Neuronal stem cell (in vitro differentiated cells): Measurements from ENCODE around the gene TMCO6.
A peak's percentile ranks its signal among the peaks of the same experiment; 100 is the strongest.

Experiments used
- DNase-seq: peaks from one replicate; pipeline ENCODE4 v3.0.0-alpha.2; 2013; ENCODE audit warnings: low spot score
- H2AFZ ChIP-seq: one replicate; pipeline ENCODE4 v1.6.1; 2013; ENCODE audit warnings: mild to moderate bottlenecking, low read length, inconsistent platforms
- H2AK5ac ChIP-seq: 2 replicates; pipeline ENCODE4 v1.6.1; 2013; ENCODE audit warnings: low read depth, mild to moderate bottlenecking, inconsistent platforms, low read length, moderate library complexity, mixed read lengths
- H2BK120ac ChIP-seq: 2 replicates; pipeline ENCODE4 v1.6.1; 2013; ENCODE audit warnings: low read depth, mild to moderate bottlenecking, inconsistent platforms, low read length, moderate library complexity, mixed read lengths
- H2BK12ac ChIP-seq: one replicate; pipeline ENCODE4 v1.6.1; 2013; ENCODE audit warnings: low read length, inconsistent platforms
- H2BK15ac ChIP-seq: 2 replicates; pipeline ENCODE4 v1.6.1; 2013; ENCODE audit warnings: mild to moderate bottlenecking, low read length, inconsistent platforms, mixed read lengths
- H2BK5ac ChIP-seq: one replicate; pipeline ENCODE4 v1.6.1; 2013; ENCODE audit warnings: inconsistent platforms, mild to moderate bottlenecking, low read length, moderate library complexity
- H3K14ac ChIP-seq: one replicate; pipeline ENCODE4 v1.6.1; 2013; ENCODE audit warnings: low read length, inconsistent platforms
- H3K18ac ChIP-seq: 2 replicates; pipeline ENCODE4 v1.6.1; 2013; ENCODE audit warnings: low read length, inconsistent platforms
- H3K23ac ChIP-seq: 2 replicates; pipeline ENCODE4 v1.6.1; 2013; ENCODE audit warnings: low read depth, mild to moderate bottlenecking, mixed read lengths, low read length, inconsistent platforms; ENCODE audit not compliant: poor library complexity
- H3K27ac ChIP-seq: replicated peaks from 3 replicates; pipeline ENCODE4 v1.5.1; 2013; ENCODE audit warnings: low read length, inconsistent platforms
- H3K27me3 ChIP-seq, 3 experiments: 2 replicates each; pipeline ENCODE4 v1.6.1; 2013; ENCODE audit warnings: low read length in 3 of 3, mild to moderate bottlenecking in 2 of 3, inconsistent platforms in 1 of 3, low read depth in 1 of 3, mixed read lengths in 1 of 3, moderate library complexity in 1 of 3; ENCODE audit not compliant: control insufficient read depth in 3 of 3, insufficient read depth in 3 of 3
- H3K36me3 ChIP-seq, 2 donors: replicated peaks in 1 of 2; 2 replicates each; pipeline ENCODE4 v1.6.1; 2013; ENCODE audit warnings: low read length in 2 of 2; ENCODE audit not compliant: control insufficient read depth in 2 of 2, insufficient read depth in 2 of 2
- H3K4ac ChIP-seq: 2 replicates; pipeline ENCODE4 v1.6.1; 2013; ENCODE audit warnings: inconsistent platforms, mild to moderate bottlenecking, low read length, moderate library complexity
- H3K4me1 ChIP-seq, 2 donors: 1 replicate in 1 of 2; 2 replicates in 1 of 2; pipeline ENCODE4 v1.6.1; 2013; ENCODE audit warnings: low read length in 2 of 2, low read depth in 1 of 2; ENCODE audit not compliant: control insufficient read depth in 2 of 2, insufficient read depth in 1 of 2
- H3K4me2 ChIP-seq: one replicate; pipeline ENCODE4 v1.6.1; 2013; ENCODE audit warnings: mild to moderate bottlenecking, low read length, inconsistent platforms; ENCODE audit not compliant: insufficient read depth, poor library complexity, severe bottlenecking
- H3K4me3 ChIP-seq, 2 donors: 2 replicates each; pipeline ENCODE4 v1.5.1; 2013; ENCODE audit warnings: low read length in 2 of 2, mild to moderate bottlenecking in 2 of 2, inconsistent platforms in 1 of 2, moderate library complexity in 1 of 2
- H3K79me1 ChIP-seq: one replicate; pipeline ENCODE4 v1.6.1; 2013; ENCODE audit warnings: low read depth, mild to moderate bottlenecking, inconsistent platforms, low read length, moderate library complexity
- H3K9ac ChIP-seq: one replicate; pipeline ENCODE4 v1.6.1; 2013; ENCODE audit warnings: mild to moderate bottlenecking, low read depth, low read length, inconsistent platforms; ENCODE audit not compliant: poor library complexity
- H3K9me3 ChIP-seq, 2 donors: replicated peaks in 1 of 2; 2 replicates each; pipeline versions ENCODE3 to v1.6.1; 2013; ENCODE audit warnings: low read length in 2 of 2, mild to moderate bottlenecking in 2 of 2, inconsistent platforms in 1 of 2, low read depth in 1 of 2, mixed read lengths in 1 of 2, moderate library complexity in 1 of 2; ENCODE audit not compliant: control insufficient read depth in 2 of 2, insufficient read depth in 1 of 2
- H4K8ac ChIP-seq: one replicate; pipeline ENCODE4 v1.6.1; 2013; ENCODE audit warnings: low read depth, mild to moderate bottlenecking, inconsistent platforms, low read length, moderate library complexity
- H4K91ac ChIP-seq: one replicate; pipeline ENCODE4 v1.6.1; 2013; ENCODE audit warnings: low read length, low read depth, mild to moderate bottlenecking, inconsistent platforms; ENCODE audit not compliant: poor library complexity
- WGBS, 2 donors: extraction: QIAGEN DNeasy Blood & Tissue Kit; methylation state at CpG; one replicate each; pipeline ENCODE4 v1.1.7; 2013; ENCODE audit warnings: missing lambda C conversion rate in 2 of 2, mixed read lengths in 1 of 2; ENCODE audit not compliant: insufficient read length in 2 of 2, insufficient replicate concordance in 1 of 2; ENCODE audit errors: extremely low coverage in 2 of 2; 5-methylcytosine and 5-hydroxymethylcytosine counted together

TMCO6 gene

DNA sequence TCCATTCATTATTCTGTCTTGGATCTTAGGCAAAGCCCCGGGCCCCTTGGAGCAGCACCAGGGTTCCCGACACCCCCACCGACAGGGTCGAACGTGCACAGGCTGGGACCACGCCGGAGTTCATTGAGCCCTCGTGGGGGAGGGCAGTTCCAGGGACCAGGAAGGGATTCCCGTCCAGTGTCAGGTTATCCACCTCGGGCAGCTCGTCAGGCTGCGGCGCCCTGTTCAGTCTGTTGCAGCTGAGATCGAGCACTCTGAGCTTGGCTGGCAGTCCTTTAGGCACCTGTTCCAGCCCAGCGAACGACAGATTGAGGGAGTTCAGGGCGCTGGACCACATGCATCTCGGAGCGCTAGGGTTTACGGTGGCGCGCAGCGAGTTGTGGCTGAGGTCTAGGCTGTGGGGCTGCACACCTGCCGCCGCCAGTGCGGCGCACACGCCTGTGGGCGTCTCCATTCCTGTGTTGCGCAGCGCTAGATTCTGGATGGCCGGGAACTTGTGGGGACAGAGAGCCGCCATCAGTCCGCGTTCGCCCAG lies 7.4 kb upstream of the TMCO6 start:
- no CpG with 5 or more reads among the region's 36 CpGs for WGBS, 2 donors
- Histone ChIP-seq H2BK5ac (no peak overlapping the region), H3K23ac (no peak overlapping the region), H3K27me3 (no peaks in the 10 kb centered on the region), H3K36me3 (no peaks in the 10 kb centered on the region), H3K4me2 (no peak overlapping the region), H2AK5ac (peak overlapping the region; percentile 68), H2BK12ac (no peak overlapping the region), H2BK120ac (no peak overlapping the region), H3K27ac (no peak overlapping the region), H3K4me3 (no peak overlapping the region), H4K8ac (no peak overlapping the region), H3K9me3 (peaks cover 10 to 15% of the 10 kb centered on the region in 2 donors), H3K4ac (no peak overlapping the region), H3K14ac (no peak overlapping the region), H2AFZ (no peak overlapping the region), H3K4me1 (no peaks in the 10 kb centered on the region), H3K18ac (no peak overlapping the region), H3K9ac (no peak overlapping the region), H2BK15ac (no peak overlapping the region), H4K91ac (no peak overlapping the region), H3K79me1 (no peaks in the 10 kb centered on the region)
- no peak for DNase-seq

DNA sequence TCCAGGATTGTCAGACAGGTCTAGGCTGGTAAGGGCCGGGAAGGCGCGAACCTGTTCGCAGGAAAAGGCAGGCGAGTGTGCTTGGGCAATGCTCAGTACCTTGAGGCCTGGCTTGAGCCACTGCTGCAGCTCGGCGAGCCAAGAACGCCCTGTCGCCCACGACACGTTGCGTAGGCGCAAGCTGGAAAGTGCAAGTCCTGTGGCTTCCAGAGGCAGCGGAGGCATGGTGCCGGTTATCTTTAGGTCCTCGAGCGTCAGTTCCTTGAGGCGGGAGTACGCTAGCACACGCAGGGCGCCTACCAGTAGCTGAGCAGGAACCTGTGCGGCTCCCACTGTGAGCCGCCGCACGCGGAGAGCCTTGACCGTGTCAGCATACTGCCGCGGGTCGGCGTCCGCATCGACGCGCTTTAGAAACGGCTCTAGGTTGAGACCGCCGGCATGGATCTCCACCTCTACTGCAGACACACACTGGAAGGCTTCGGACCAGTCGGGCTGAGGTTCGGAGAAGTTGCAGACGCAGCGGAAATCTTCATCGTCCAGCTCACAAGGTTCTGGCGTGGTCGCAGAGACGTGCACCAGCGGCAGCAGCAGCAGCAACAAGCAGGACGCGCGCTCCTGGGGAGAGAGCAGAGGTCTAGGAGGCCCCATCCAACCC lies 6.8 kb upstream of the TMCO6 start:
- no peak overlapping the region for H2BK120ac ChIP-seq
- H3K9ac ChIP-seq: no peak overlapping the region
- no peak overlapping the region for H3K18ac ChIP-seq
- no peak overlapping the region for H2BK5ac ChIP-seq
- no peak overlapping the region for H2BK15ac ChIP-seq
- peak overlapping the region; percentile 68 for H2AK5ac ChIP-seq
- H3K9me3 ChIP-seq: peaks cover 9 to 13% of the 10 kb centered on the region in 2 donors
- H3K4me2 ChIP-seq: no peak overlapping the region
- no CpG with 5 or more reads among the region's 51 CpGs for WGBS, 2 donors
- no peak overlapping the region for H2BK12ac ChIP-seq
- DNase-seq: no peak
- no peak overlapping the region for H3K27ac ChIP-seq
- no peaks in the 10 kb centered on the region for H3K36me3 ChIP-seq
- no peak overlapping the region for H3K23ac ChIP-seq
- H2AFZ ChIP-seq: no peak overlapping the region
- no peak overlapping the region for H4K91ac ChIP-seq
- no peaks in the 10 kb centered on the region for H3K4me1 ChIP-seq
- no peaks in the 10 kb centered on the region for H3K27me3 ChIP-seq
- no peaks in the 10 kb centered on the region for H3K79me1 ChIP-seq
- no peak overlapping the region for H3K4ac ChIP-seq
- no peak overlapping the region for H3K14ac ChIP-seq
- H3K4me3 ChIP-seq: no peak overlapping the region
- no peak overlapping the region for H4K8ac ChIP-seq

DNA sequence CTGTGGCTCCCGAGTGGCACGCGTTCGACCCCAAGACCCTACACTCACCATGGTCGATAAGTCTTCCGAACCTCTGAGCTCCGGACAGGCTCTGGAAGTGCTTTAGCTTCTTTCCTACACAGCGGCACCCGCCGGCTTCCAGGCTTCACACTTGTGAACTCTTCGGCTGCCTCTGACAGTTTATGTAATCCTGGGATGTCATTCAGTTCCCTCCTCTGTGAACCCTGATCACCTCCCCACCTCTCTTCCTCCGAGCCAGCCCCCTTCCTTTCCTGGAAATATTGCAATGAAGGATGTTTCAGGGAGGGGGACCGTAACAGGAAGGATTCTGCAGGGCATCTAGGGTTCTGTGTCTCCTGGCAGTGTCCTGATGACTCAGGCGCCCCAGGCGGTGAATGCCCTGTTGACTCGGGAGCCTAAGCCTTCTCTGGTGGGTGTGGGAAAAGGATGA lies 6.2 kb upstream of the TMCO6 start, which contains the start of gene CD14:
Gene CD14, minus strand, starts transcription at position 155 of the 451 bp plus-strand sequence. Its CDS starts 104 bp downstream, at position 51.
- Histone ChIP-seq H3K79me1 (no peaks in the 10 kb centered on the region), H3K4me1 (no peaks in the 10 kb centered on the region), H2AFZ (peak within 1 kb of the TSS; percentile 13), H3K14ac (no peak within 1 kb of the TSS), H4K8ac (no peak within 1 kb of the TSS), H3K4me3 (no peak within 1 kb of the TSS), H3K4ac (no peak within 1 kb of the TSS), H3K27ac (no peak within 1 kb of the TSS), H2AK5ac (peak within 1 kb of the TSS; percentile 68), H4K91ac (no peak within 1 kb of the TSS), H3K23ac (no peak within 1 kb of the TSS), H3K27me3 (no peaks in the 10 kb centered on the region), H2BK120ac (no peak within 1 kb of the TSS), H2BK15ac (no peak within 1 kb of the TSS), H3K4me2 (no peak within 1 kb of the TSS), H2BK5ac (no peak within 1 kb of the TSS), H3K9ac (no peak within 1 kb of the TSS), H2BK12ac (no peak within 1 kb of the TSS), H3K9me3 (peaks cover 8 to 9% of the 10 kb centered on the region in 2 donors), H3K36me3 (no peaks in the 10 kb centered on the region), H3K18ac (no peak within 1 kb of the TSS)
- whole genome bisulfite sequencing, 2 donors: no CpG with 5 or more reads among the region's 16 CpGs
- no peak for DNase-seq

DNA sequence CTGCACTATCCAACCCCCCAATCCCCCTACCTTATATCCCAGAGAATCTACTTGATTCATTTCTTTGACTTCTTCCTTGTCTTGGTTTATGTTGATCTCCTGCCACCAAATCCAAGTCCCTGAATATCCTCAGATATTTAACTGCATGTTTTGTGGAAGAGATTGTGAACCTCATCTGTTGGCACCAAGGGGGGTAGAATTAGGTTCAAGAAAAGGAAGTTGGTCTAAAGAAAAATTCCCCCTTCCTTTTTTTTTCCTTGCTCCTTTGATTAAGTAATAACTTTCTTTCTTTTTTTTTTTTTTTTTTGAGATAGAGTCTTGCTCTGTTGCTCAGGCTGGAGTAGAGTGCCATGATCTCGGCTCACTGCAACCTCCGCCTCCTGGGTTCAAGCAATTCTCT lies 5.8 kb upstream of the TMCO6 start:
- no peaks in the 10 kb centered on the region for H3K79me1 ChIP-seq
- H2BK12ac ChIP-seq: no peak overlapping the region
- H3K4me3 ChIP-seq: no peak overlapping the region
- DNase-seq: no peak
- H3K23ac ChIP-seq: no peak overlapping the region
- H2BK120ac ChIP-seq: no peak overlapping the region
- H3K27me3 ChIP-seq: no peaks in the 10 kb centered on the region
- H4K91ac ChIP-seq: no peak overlapping the region
- H3K9ac ChIP-seq: no peak overlapping the region
- no peak overlapping the region for H2BK15ac ChIP-seq
- H3K18ac ChIP-seq: no peak overlapping the region
- no peak overlapping the region for H3K27ac ChIP-seq
- peaks cover 3 to 9% of the 10 kb centered on the region in 2 donors for H3K9me3 ChIP-seq
- no peak overlapping the region for H2BK5ac ChIP-seq
- WGBS, 2 donors: no CpG with 5 or more reads among the region's 2 CpGs
- H2AFZ ChIP-seq: no peak overlapping the region
- no peaks in the 10 kb centered on the region for H3K4me1 ChIP-seq
- H3K4ac ChIP-seq: no peak overlapping the region
- H3K14ac ChIP-seq: no peak overlapping the region
- no peak overlapping the region for H2AK5ac ChIP-seq
- H3K4me2 ChIP-seq: no peak overlapping the region
- no peaks in the 10 kb centered on the region for H3K36me3 ChIP-seq
- no peak overlapping the region for H4K8ac ChIP-seq
